ENCODE data around the gene SLC5A6.

DNA sequence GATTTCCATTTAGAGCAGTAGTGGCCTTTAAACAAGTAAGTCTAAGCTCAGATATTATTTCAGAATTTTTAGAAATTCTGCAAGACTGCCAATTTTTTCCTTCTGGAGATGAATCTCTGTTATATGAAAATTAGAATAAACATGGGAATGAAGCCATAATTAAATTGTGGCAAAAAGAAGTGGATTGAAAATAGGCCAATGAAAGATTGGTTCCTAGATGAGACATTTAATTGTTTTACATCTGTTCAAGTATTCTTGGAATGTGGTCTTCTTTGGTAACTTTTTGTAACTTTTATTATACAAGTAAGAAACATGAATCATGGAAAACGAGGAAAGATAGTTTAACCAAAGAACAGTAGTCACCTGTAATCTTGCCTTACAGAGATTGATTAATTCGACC is 15.4 kb upstream of the SLC5A6 start:
- TF ChIP-seq, protein P1, sequence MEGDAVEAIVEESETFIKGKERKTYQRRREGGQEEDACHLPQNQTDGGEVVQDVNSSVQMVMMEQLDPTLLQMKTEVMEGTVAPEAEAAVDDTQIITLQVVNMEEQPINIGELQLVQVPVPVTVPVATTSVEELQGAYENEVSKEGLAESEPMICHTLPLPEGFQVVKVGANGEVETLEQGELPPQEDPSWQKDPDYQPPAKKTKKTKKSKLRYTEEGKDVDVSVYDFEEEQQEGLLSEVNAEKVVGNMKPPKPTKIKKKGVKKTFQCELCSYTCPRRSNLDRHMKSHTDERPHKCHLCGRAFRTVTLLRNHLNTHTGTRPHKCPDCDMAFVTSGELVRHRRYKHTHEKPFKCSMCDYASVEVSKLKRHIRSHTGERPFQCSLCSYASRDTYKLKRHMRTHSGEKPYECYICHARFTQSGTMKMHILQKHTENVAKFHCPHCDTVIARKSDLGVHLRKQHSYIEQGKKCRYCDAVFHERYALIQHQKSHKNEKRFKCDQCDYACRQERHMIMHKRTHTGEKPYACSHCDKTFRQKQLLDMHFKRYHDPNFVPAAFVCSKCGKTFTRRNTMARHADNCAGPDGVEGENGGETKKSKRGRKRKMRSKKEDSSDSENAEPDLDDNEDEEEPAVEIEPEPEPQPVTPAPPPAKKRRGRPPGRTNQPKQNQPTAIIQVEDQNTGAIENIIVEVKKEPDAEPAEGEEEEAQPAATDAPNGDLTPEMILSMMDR (conservative IDR thresholded peaks at IDR 0.05) = no peak
- no peak for TF ChIP-seq ZFX (IDR thresholded peaks at IDR 0.05)
